Measurements from ENCODE around the gene METTL5. TPM values are rescaled to one million over a fixed set of nuclear protein-coding genes. Genes with fewer than 3 reads are reported as not detected.

Gene METTL5
- total and polyA plus RNA-seq, 9 of the 15 experiments (the other 6 are each of a cell fraction or from before 2014, with no cell fraction given) = 149 to 471 (median 224) TPM

DNA sequence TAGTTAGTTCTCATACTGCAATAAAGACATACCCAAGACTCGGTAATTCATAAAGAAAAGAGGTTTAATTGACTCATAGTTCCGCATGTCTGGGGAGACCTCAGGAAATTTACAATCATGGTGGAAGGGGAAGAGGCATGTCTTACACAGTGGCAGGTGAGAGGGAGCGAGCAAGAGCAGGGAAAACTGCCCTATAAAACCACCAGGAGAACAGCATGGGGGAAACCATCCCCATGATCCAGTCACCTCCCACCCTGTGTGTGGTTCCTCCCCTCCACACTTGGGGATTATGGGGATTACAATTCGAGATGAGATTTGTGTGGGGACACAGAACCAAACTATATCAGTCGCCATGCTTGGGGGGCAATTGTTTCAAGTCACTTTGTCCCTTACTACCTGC lies 27.1 kb downstream of the METTL5 start (continued):
- TF ChIP-seq, protein P1, sequence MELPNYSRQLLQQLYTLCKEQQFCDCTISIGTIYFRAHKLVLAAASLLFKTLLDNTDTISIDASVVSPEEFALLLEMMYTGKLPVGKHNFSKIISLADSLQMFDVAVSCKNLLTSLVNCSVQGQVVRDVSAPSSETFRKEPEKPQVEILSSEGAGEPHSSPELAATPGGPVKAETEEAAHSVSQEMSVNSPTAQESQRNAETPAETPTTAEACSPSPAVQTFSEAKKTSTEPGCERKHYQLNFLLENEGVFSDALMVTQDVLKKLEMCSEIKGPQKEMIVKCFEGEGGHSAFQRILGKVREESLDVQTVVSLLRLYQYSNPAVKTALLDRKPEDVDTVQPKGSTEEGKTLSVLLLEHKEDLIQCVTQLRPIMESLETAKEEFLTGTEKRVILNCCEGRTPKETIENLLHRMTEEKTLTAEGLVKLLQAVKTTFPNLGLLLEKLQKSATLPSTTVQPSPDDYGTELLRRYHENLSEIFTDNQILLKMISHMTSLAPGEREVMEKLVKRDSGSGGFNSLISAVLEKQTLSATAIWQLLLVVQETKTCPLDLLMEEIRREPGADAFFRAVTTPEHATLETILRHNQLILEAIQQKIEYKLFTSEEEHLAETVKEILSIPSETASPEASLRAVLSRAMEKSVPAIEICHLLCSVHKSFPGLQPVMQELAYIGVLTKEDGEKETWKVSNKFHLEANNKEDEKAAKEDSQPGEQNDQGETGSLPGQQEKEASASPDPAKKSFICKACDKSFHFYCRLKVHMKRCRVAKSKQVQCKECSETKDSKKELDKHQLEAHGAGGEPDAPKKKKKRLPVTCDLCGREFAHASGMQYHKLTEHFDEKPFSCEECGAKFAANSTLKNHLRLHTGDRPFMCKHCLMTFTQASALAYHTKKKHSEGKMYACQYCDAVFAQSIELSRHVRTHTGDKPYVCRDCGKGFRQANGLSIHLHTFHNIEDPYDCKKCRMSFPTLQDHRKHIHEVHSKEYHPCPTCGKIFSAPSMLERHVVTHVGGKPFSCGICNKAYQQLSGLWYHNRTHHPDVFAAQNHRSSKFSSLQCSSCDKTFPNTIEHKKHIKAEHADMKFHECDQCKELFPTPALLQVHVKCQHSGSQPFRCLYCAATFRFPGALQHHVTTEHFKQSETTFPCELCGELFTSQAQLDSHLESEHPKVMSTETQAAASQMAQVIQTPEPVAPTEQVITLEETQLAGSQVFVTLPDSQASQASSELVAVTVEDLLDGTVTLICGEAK (IDR thresholded peaks at IDR 0.05) = no peak
- TF ChIP-seq, protein P1 (CRISPR knock-in tag; IDR thresholded peaks at IDR 0.05) = no peak
- peak; percentile 44 for TF ChIP-seq ZFP36 (IDR thresholded peaks at IDR 0.05; ENCODE audit: low read depth, low read length, partially characterized antibody)
- TF ChIP-seq FOXP1 (CRISPR knock-in tag; IDR thresholded peaks at IDR 0.05) = no peak
- TF ChIP-seq ZNF165 (CRISPR knock-in tag; IDR thresholded peaks at IDR 0.05; ENCODE audit: borderline replicate concordance) = no peak
- TF ChIP-seq, protein P2, sequence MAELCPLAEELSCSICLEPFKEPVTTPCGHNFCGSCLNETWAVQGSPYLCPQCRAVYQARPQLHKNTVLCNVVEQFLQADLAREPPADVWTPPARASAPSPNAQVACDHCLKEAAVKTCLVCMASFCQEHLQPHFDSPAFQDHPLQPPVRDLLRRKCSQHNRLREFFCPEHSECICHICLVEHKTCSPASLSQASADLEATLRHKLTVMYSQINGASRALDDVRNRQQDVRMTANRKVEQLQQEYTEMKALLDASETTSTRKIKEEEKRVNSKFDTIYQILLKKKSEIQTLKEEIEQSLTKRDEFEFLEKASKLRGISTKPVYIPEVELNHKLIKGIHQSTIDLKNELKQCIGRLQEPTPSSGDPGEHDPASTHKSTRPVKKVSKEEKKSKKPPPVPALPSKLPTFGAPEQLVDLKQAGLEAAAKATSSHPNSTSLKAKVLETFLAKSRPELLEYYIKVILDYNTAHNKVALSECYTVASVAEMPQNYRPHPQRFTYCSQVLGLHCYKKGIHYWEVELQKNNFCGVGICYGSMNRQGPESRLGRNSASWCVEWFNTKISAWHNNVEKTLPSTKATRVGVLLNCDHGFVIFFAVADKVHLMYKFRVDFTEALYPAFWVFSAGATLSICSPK (IDR thresholded peaks at IDR 0.05; ENCODE audit: borderline replicate concordance) = no peak
- TF ChIP-seq, protein P3, sequence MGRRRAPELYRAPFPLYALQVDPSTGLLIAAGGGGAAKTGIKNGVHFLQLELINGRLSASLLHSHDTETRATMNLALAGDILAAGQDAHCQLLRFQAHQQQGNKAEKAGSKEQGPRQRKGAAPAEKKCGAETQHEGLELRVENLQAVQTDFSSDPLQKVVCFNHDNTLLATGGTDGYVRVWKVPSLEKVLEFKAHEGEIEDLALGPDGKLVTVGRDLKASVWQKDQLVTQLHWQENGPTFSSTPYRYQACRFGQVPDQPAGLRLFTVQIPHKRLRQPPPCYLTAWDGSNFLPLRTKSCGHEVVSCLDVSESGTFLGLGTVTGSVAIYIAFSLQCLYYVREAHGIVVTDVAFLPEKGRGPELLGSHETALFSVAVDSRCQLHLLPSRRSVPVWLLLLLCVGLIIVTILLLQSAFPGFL (CRISPR knock-in tag; IDR thresholded peaks at IDR 0.05) = no peak

Data from K562 (cell line).